Body of pancreas (tissue), 4 donors: Measurements from ENCODE around the gene VASH1. TPM values are rescaled to one million over a fixed set of nuclear protein-coding genes. Genes with fewer than 3 reads are reported as not detected.

Source experiments
- ATAC-seq: fragments of 150-250 bp; one replicate; pipeline ENCODE4 v1.9.1; 2016
- DNase-seq, 4 donors: peaks; one replicate each; pipeline ENCODE4 v3.0.0-alpha.2; 2019
- H3K27ac ChIP-seq, 4 donors: fragments of 200-600 bp; sonication (generic); 1 replicate in 3 of 4; 2 replicates in 1 of 4; pipeline versions ENCODE4 v1.5.1 to v1.6.1; 2016 to 2019; ENCODE audit warnings: mild to moderate bottlenecking in 1 of 4, mixed read lengths in 1 of 4, moderate library complexity in 1 of 4
- H3K27me3 ChIP-seq, 2 donors: fragments of 200-600 bp; sonication (generic); one replicate each; pipeline ENCODE4 v1.6.0; 2016; ENCODE audit warnings: mild to moderate bottlenecking in 1 of 2
- H3K36me3 ChIP-seq, 2 donors: fragments of 200-600 bp; sonication (generic); replicated peaks in 1 of 2; 2 replicates each; pipeline ENCODE4 v1.5.1; 2016; ENCODE audit warnings: low read depth in 2 of 2; ENCODE audit not compliant: insufficient read depth in 1 of 2
- H3K4me1 ChIP-seq: fragments of 200-600 bp; sonication (generic); one replicate; pipeline ENCODE4 v1.6.0; 2016
- H3K4me3 ChIP-seq, 2 donors: fragments of 200-600 bp; sonication (generic); 1 replicate in 1 of 2; 2 replicates in 1 of 2; pipeline ENCODE4 v1.5.1; 2016 to 2019
- H3K9me3 ChIP-seq, 3 donors: fragments of 200-600 bp; sonication (generic); 1 replicate in 2 of 3; 2 replicates in 1 of 3; pipeline ENCODE4 v1.5.1; 2016
- POLR2A ChIP-seq, 3 donors: fragments of 450-650 bp; IDR thresholded peaks; one replicate each; pipeline ENCODE4 v1.6.1; 2016; ENCODE audit warnings: antibody characterized with exemption in 3 of 3, mild to moderate bottlenecking in 2 of 3
- WGBS, 2 donors: methylation state at CpG; one replicate each; pipeline ENCODE4 v1.1.5; 2017; 5-methylcytosine and 5-hydroxymethylcytosine counted together
- intact Hi-C: fragments of 100-400 bp; cut with DNase I; formaldehyde crosslinking; loops from one replicate; pipeline ENCODE4 v1.15.1; 2023
- total RNA-seq, 2 donors: library from RNA; depleted of rRNA; stranded (reverse); fragments of >200 nt; gene quantifications; one replicate each; pipeline ENCODE4 v1.1.0, GENCODE V29; 2016
- TF ChIP-seq, protein P1 (sequence below), 7 experiments: fragments of 450-650 bp in 4 of 7; fragments of 200-600 bp in 3 of 7; sonication (generic) in 3 of 7; IDR thresholded peaks; one replicate each; pipeline ENCODE4 v1.5.1; 2016 to 2019; ENCODE audit warnings: antibody characterized with exemption in 7 of 7

VASH1 gene
- total RNA-seq, 2 donors from 2014 or later, result 3.1 to 5.9 TPM

DNA sequence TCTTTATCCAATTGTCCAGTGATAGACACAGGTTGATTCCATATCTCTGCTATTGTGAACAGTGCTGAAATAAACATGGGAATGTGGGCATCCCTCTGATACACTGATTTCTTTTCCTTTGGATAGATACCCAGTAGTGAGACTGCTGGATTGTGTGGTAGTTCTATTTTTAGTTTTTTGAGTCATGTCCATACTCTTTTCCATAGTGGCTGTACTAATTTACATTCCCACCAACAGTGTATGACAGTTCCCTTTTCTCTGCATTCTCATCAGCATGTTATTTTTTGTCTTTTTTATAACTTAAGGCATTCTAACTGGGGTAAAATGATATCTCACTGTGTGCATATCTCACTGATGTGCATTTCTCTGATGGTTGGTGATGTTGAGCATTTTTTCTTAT is 24.8 kb upstream of the VASH1 start:
- H3K36me3 ChIP-seq, result no peaks in the 10 kb centered on the region
- H3K4me1 ChIP-seq, result no peaks in the 10 kb centered on the region
- H3K9me3 ChIP-seq, result no peaks in the 10 kb centered on the region
- TF ChIP-seq POLR2A (IDR thresholded peaks at IDR 0.05), result no peak
- TF ChIP-seq, protein P1, sequence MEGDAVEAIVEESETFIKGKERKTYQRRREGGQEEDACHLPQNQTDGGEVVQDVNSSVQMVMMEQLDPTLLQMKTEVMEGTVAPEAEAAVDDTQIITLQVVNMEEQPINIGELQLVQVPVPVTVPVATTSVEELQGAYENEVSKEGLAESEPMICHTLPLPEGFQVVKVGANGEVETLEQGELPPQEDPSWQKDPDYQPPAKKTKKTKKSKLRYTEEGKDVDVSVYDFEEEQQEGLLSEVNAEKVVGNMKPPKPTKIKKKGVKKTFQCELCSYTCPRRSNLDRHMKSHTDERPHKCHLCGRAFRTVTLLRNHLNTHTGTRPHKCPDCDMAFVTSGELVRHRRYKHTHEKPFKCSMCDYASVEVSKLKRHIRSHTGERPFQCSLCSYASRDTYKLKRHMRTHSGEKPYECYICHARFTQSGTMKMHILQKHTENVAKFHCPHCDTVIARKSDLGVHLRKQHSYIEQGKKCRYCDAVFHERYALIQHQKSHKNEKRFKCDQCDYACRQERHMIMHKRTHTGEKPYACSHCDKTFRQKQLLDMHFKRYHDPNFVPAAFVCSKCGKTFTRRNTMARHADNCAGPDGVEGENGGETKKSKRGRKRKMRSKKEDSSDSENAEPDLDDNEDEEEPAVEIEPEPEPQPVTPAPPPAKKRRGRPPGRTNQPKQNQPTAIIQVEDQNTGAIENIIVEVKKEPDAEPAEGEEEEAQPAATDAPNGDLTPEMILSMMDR (IDR thresholded peaks at IDR 0.05), result no peak
- H3K27me3 ChIP-seq, result no peaks in the 10 kb centered on the region
- DNase-seq, result no peak
- H3K4me3 ChIP-seq, result no peak overlapping the region
- no peak for ATAC-seq
- intact Hi-C loops, result no loop called here
- H3K27ac ChIP-seq, result no peak overlapping the region

DNA sequence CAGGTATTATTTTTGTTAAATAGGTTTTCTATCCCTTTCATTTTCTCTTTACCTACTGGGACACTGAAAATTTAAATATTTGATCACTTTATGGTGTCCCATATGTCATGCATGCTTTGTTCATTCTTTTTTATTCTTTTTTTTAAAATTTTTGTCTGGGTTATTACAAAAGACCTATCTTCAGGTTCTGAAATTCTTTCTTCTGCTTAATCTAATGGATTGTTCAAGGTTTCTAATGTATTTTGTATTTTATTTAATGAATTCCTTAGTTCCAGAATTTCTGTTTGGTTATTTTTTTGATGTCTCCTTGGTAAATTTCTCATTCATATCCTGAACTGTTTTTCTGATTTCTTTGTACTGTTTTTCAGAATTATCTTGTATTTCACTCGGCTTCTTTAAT is 20.2 kb upstream of the VASH1 start:
- ATAC-seq, result no peak
- intact Hi-C loops, result no loop called here
- 73 to 89% methylated on average over 1 of the region's 1 CpG for WGBS, 2 donors

DNA sequence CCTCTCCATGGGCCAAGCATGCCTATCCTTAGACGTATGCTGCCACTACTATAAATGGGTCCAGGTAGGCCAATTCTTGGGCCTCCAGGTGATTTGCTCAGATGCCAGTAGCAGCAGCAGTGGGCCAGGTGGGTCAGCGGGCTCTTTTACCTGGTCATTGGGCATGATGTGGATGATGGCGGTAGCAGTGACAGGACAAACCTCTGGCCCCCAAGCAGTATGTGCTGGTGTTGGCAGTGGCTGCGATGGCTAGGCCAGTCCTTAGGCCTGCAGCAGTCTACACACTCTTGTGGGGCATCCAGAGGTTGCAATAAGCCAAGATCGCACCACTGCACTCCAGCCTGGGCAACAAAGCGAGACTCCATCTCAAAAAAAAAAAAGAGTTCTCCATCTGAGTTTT is 19.1 kb upstream of the VASH1 start:
- intact Hi-C loops, result no loop called here
- Histone ChIP-seq H3K27ac (no peak overlapping the region), H3K4me1 (no peaks in the 10 kb centered on the region), H3K36me3 (no peaks in the 10 kb centered on the region), H3K9me3 (no peaks in the 10 kb centered on the region), H3K27me3 (no peaks in the 10 kb centered on the region), H3K4me3 (no peak overlapping the region)
- ATAC-seq, result no peak
- TF ChIP-seq POLR2A (IDR thresholded peaks at IDR 0.05), result no peak
- TF ChIP-seq, protein P1 (IDR thresholded peaks at IDR 0.05), result no peak
- WGBS, 2 donors, result 64 to 92% methylated on average over 3 to 6 of the region's 6 CpGs
- no peak for DNase-seq

More for the DNA sequence above, 20.2 kb upstream of the VASH1 start:
- DNase-seq, result no peak
- H3K27me3 ChIP-seq, result no peaks in the 10 kb centered on the region
- no peaks in the 10 kb centered on the region for H3K36me3 ChIP-seq
- no peaks in the 10 kb centered on the region for H3K4me1 ChIP-seq
- no peaks in the 10 kb centered on the region for H3K9me3 ChIP-seq
- TF ChIP-seq, protein P1 (IDR thresholded peaks at IDR 0.05), result no peak
- no peak for TF ChIP-seq POLR2A (IDR thresholded peaks at IDR 0.05)
- no peak overlapping the region for H3K27ac ChIP-seq
- no peak overlapping the region for H3K4me3 ChIP-seq

DNA sequence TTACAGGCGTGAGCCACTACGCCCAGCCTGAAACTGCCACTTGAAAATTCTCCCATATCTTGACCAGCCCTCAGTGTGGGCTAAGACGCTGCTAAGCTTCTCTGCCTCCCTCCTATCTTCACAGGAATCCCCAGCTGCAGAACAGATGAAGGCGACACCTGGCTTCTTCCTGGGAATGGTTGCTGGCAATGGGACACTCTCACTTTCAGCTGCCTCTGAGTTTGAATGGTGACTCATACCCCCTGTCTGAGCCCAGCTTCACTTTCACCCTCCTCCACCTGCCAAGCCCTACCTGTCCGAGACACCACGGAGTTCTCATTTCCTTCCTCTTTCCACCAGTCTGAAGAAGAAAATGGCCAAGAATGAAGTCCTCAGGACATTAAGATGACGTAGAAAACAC is 18.3 kb upstream of the VASH1 start:
- Histone ChIP-seq H3K4me1 (no peaks in the 10 kb centered on the region), H3K9me3 (no peaks in the 10 kb centered on the region), H3K27ac (no peak overlapping the region), H3K36me3 (no peaks in the 10 kb centered on the region), H3K27me3 (no peaks in the 10 kb centered on the region), H3K4me3 (no peak overlapping the region)
- DNase-seq (no peak), ATAC-seq (no peak)
- 77 to 79% methylated on average over 7 of the region's 7 CpGs for WGBS, 2 donors
- TF ChIP-seq, protein P1 (IDR thresholded peaks at IDR 0.05), result no peak
- TF ChIP-seq POLR2A (IDR thresholded peaks at IDR 0.05), result no peak
- intact Hi-C loops, result no loop called here

DNA sequence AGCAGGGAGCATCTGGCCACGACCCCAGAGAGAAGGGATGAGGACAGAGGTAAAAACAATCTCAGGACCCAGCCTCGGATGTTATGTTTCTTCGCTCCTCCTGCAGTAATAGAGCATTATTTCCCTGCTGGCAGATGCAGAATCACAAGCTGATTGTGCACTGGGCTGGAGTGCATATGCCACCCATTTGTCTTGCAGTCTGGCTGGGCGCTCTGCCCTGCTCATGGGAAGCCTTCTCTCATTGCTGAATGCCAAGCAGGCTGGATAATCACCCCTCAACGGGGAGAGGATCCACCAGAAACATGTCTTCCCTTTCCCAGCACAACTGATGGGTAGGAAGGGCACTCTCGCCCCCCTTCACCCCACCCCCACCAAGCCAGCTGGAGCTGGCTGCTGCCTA is 8.5 kb upstream of the VASH1 start:
- Histone ChIP-seq H3K36me3 (no peaks in the 10 kb centered on the region), H3K4me1 (no peaks in the 10 kb centered on the region), H3K27me3 (no peaks in the 10 kb centered on the region), H3K27ac (no peak overlapping the region), H3K4me3 (no peak overlapping the region), H3K9me3 (no peaks in the 10 kb centered on the region)
- no peak for TF ChIP-seq POLR2A (IDR thresholded peaks at IDR 0.05)
- TF ChIP-seq, protein P1 (IDR thresholded peaks at IDR 0.05), result no peak
- DNase-seq (no peak), ATAC-seq (no peak)
- intact Hi-C loops, result no loop called here
- WGBS, 2 donors, result 40 to 45% methylated on average over 5 to 6 of the region's 6 CpGs
